Erythroblast (primary cell): ENCODE results near the gene NTN3.

ENCODE experiments used
- GATA1 ChIP-seq: IDR thresholded peaks from 2 replicates; pipeline ENCODE4 v1.6.1; 2011; ENCODE audit warnings: low read depth, mild to moderate bottlenecking, control low read depth, low read length, moderate library complexity
- POLR2A ChIP-seq: IDR thresholded peaks from 2 replicates; pipeline ENCODE4 v1.6.1; 2011; ENCODE audit warnings: mild to moderate bottlenecking, low read length

GRCh38 chr16:2511128-2511800, 40.2 kb downstream of the NTN3 start:
- no peak for TF ChIP-seq POLR2A
- TF ChIP-seq GATA1, result no peak
